Measurements from ENCODE around the gene SLC28A1. TPM values are rescaled to one million over a fixed set of nuclear protein-coding genes. Genes with fewer than 3 reads are reported as not detected.

The SLC28A1 gene
- total and polyA plus RNA-seq, 7 experiments from 2014 or later = not detected

DNA sequence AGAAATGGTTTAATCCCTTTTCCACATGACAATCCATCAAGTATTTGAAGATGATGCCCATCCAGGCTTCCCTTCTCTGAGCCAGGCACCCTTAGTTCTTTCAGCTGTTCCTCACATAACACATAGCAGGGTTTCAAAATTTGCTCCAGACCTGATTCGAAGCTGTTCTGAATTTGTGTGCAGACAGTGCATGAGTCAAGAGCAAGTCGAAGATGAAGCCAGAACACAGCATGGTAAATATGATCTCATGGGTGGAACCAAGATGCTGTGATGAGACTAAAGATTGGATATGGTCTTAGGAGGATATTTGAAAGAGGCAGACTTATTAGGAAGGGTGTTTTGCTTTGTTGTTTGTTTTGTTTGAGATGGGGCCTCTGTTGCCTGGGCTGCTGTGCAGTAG lies 64.6 kb downstream of the SLC28A1 start:
- Histone ChIP-seq H3K9me3 (ENCODE audit: control insufficient read depth in 2 of 3, low read length in 3 of 3) (no peaks in the 10 kb centered on the region), H3K27me3 (ENCODE audit: control insufficient read depth in 2 of 2, insufficient read depth in 2 of 2, low read length in 2 of 2) (no peaks in the 10 kb centered on the region), H3K36me3 (ENCODE audit: control insufficient read depth in 2 of 3, insufficient read depth in 3 of 3, low read length in 3 of 3) (no peaks in the 10 kb centered on the region), H3K4me1 (ENCODE audit: control insufficient read depth in 2 of 2, insufficient read depth in 2 of 2, low read length in 2 of 2) (no peaks in the 10 kb centered on the region), H3K27ac (ENCODE audit: low read depth, low read length) (no peak overlapping the region), H3K4me3 (ENCODE audit: low read length) (no peak overlapping the region)
- Mint-ChIP-seq H3K9me3 (no peaks in the 10 kb centered on the region), H3K27ac (no peak overlapping the region), H3K4me1 (no peaks in the 10 kb centered on the region), H3K27me3 (peaks cover 0 to 16% (median 0%) of the 10 kb centered on the region in 5 donors), H3K36me3 (no peaks in the 10 kb centered on the region), H3K4me3 (no peak overlapping the region)
- POLR2A ChIA-PET = no interaction called here
- intact Hi-C loops (cut with micrococcal nuclease) = no loop called here
- ATAC-seq (no peak), DNase-seq (no peak)
- CTCF ChIA-PET = interaction anchor here (0.6 kb wide), 1 partner anchor 186 kb away, joined by 4 read pairs; no protein-coding TSS in a partner anchor

DNA sequence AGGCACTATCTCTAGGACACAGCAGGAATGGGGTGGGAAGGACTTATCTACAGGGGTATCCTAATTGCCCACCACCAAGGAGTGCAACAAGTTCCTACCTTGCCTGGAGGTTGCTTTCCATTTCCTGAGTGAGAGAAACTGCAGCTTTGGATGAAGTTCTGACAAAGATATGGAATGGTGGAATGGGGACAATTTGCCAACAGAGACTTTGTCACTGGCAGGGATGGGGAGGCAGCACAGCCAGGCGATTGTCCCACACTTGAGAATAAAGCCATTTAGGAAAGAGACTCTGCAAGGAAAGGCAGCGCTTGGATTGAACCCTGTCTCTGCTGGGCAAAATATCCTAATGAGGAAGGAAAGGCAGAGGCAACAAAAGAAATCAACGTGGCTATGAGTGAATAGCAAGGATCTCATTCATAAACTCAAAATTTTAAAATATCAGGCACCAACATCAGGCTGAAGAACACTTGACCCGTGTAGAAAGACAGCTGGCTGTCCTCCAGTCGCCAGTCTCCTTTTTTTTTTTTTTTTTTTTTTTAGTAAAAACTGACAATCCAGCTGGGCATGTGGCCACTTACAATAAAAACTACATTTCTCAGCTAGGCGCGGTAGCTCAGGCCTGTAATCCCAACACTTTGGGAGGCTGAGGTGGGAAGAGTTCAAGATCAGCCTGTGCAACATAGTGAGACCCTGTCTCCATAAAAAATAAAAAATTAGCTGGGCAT lies 65.5 kb downstream of the SLC28A1 start:
- Mint-ChIP-seq H3K9me3 (no peaks in the 10 kb centered on the region), H3K4me1 (no peaks in the 10 kb centered on the region), H3K27me3 (peaks cover 0 to 17% (median 0%) of the 10 kb centered on the region in 5 donors), H3K4me3 (no peak overlapping the region), H3K27ac (no peak overlapping the region), H3K36me3 (no peaks in the 10 kb centered on the region)
- Histone ChIP-seq H3K4me1 (ENCODE audit: control insufficient read depth in 2 of 2, insufficient read depth in 2 of 2, low read length in 2 of 2) (no peaks in the 10 kb centered on the region), H3K27ac (ENCODE audit: low read depth, low read length) (no peak overlapping the region), H3K9me3 (ENCODE audit: control insufficient read depth in 2 of 3, low read length in 3 of 3) (no peaks in the 10 kb centered on the region), H3K4me3 (ENCODE audit: low read length) (no peak overlapping the region), H3K36me3 (ENCODE audit: control insufficient read depth in 2 of 3, insufficient read depth in 3 of 3, low read length in 3 of 3) (no peaks in the 10 kb centered on the region), H3K27me3 (ENCODE audit: control insufficient read depth in 2 of 2, insufficient read depth in 2 of 2, low read length in 2 of 2) (no peaks in the 10 kb centered on the region)
- ChIA-PET CTCF (interaction anchor here (0.6 to 1.3 kb wide), 3 partner anchors 41 to 185 kb away, joined by 3 to 4 read pairs (median 3); no protein-coding TSS in a partner anchor), POLR2A (no interaction called here)
- no peak for DNase-seq
- no peak for ATAC-seq
- intact Hi-C loops (cut with micrococcal nuclease) = no loop called here

DNA sequence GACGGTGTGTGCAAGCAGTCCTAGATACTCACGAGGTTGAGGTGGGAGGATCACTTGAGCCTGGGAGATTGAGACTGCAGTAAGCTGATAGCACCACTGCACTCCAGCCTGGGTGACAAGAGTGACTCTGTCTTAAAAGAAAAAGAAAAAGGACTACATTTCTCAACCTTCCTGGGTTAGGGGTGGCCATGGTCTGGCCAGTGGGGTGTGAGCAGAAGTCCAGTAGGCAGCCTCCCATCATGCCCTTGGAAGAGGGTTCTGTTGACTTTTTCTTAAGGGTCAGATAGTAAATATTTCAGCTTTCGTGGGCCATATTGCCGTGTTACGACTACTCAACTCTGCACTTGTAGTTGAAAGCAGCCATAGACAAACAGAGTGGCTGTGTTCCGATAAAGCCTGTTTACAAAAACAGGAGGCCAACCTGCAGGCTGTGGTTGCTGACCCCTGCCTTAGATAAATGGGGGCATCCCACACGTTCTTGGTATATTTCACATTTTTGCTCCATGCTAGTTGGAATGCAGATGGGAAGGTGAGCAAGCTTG lies 66.2 kb downstream of the SLC28A1 start:
- ChIA-PET CTCF (interaction anchor here (1.3 kb wide), 1 partner anchor 94 kb away, joined by 3 read pairs; no protein-coding TSS in a partner anchor), POLR2A (no interaction called here)
- DNase-seq = no peak
- Histone ChIP-seq H3K4me3 (ENCODE audit: low read length) (no peak overlapping the region), H3K27ac (ENCODE audit: low read depth, low read length) (no peak overlapping the region), H3K36me3 (ENCODE audit: control insufficient read depth in 2 of 3, insufficient read depth in 3 of 3, low read length in 3 of 3) (no peaks in the 10 kb centered on the region), H3K9me3 (ENCODE audit: control insufficient read depth in 2 of 3, low read length in 3 of 3) (no peaks in the 10 kb centered on the region), H3K4me1 (ENCODE audit: control insufficient read depth in 2 of 2, insufficient read depth in 2 of 2, low read length in 2 of 2) (no peaks in the 10 kb centered on the region), H3K27me3 (ENCODE audit: control insufficient read depth in 2 of 2, insufficient read depth in 2 of 2, low read length in 2 of 2) (no peaks in the 10 kb centered on the region)
- no peak overlapping the region for H3K4me3 Mint-ChIP-seq
- H3K9me3 Mint-ChIP-seq = no peaks in the 10 kb centered on the region
- H3K4me1 Mint-ChIP-seq = peaks cover 0 to 5% (median 0%) of the 10 kb centered on the region in 7 donors
- peaks cover 0 to 21% (median 0%) of the 10 kb centered on the region in 5 donors for H3K27me3 Mint-ChIP-seq
- no peak overlapping the region for H3K27ac Mint-ChIP-seq
- no peak for ATAC-seq
- no peaks in the 10 kb centered on the region for H3K36me3 Mint-ChIP-seq
- intact Hi-C loops (cut with micrococcal nuclease) = no loop called here

DNA sequence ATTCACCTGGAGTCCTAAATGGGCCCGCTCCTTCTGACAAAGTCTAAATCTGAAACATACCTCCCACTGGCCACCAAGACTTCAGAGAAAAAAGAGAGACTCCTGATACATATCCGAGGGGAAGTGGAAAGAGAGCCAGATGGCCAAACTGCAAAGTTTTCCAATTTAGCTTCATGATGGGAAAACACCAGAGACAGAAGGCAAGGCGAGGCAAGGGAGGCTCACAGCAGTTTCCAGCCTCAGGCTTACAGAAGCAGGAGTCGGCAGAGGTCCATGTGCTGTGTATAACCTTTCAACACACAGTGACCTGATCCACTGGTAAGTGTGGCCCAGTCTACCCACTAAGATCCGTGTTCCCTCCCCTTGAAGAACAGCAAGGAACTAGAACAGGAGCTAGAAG lies 67.3 kb downstream of the SLC28A1 start:
- H3K4me1 ChIP-seq (ENCODE audit: control insufficient read depth in 2 of 2, insufficient read depth in 2 of 2, low read length in 2 of 2) = no peaks in the 10 kb centered on the region
- no peak overlapping the region for H3K27ac Mint-ChIP-seq
- ATAC-seq (no peak), DNase-seq (no peak)
- no peak overlapping the region for H3K4me3 Mint-ChIP-seq
- no peaks in the 10 kb centered on the region for H3K36me3 Mint-ChIP-seq
- no peaks in the 10 kb centered on the region for H3K36me3 ChIP-seq (ENCODE audit: control insufficient read depth in 2 of 3, insufficient read depth in 3 of 3, low read length in 3 of 3)
- H3K9me3 ChIP-seq (ENCODE audit: control insufficient read depth in 2 of 3, low read length in 3 of 3) = no peaks in the 10 kb centered on the region
- peaks cover 0 to 31% (median 6%) of the 10 kb centered on the region in 5 donors for H3K27me3 Mint-ChIP-seq
- peaks cover 0 to 11% (median 6%) of the 10 kb centered on the region in 7 donors for H3K4me1 Mint-ChIP-seq
- intact Hi-C loops (cut with micrococcal nuclease) = no loop called here
- no peak overlapping the region for H3K27ac ChIP-seq (ENCODE audit: low read depth, low read length)
- CTCF ChIA-PET = interaction anchor here (1.5 kb wide), 1 partner anchor 93 kb away, joined by 3 read pairs; no protein-coding TSS in a partner anchor
- POLR2A ChIA-PET = no interaction called here
- H3K4me3 ChIP-seq (ENCODE audit: low read length) = no peak overlapping the region
- H3K9me3 Mint-ChIP-seq = no peaks in the 10 kb centered on the region
- no peaks in the 10 kb centered on the region for H3K27me3 ChIP-seq (ENCODE audit: control insufficient read depth in 2 of 2, insufficient read depth in 2 of 2, low read length in 2 of 2)

DNA sequence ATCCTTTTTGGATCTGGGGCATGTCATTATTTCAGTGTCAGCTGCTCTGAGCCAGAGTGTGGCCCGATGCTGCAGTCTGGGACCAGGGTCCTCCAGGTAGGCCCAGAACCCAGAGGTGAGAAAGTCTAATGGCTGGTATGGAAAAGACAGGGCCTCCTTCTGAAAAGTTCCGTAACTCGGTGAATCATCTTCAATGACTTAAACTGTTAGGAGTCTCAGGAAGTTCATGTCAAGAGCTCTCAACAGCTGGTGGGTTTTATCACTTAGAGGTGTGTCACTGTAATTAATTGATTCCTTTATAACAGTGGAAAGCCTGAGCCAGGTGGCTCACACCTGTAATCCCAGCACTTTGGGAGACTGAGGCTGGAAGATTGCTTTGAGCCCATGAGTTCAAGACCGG lies 68.7 kb downstream of the SLC28A1 start:
- Histone ChIP-seq H3K4me3 (ENCODE audit: low read length) (no peak overlapping the region), H3K36me3 (ENCODE audit: control insufficient read depth in 2 of 3, insufficient read depth in 3 of 3, low read length in 3 of 3) (no peaks in the 10 kb centered on the region), H3K27me3 (ENCODE audit: control insufficient read depth in 2 of 2, insufficient read depth in 2 of 2, low read length in 2 of 2) (no peaks in the 10 kb centered on the region), H3K9me3 (ENCODE audit: control insufficient read depth in 2 of 3, low read length in 3 of 3) (no peaks in the 10 kb centered on the region), H3K27ac (ENCODE audit: low read depth, low read length) (no peak overlapping the region), H3K4me1 (ENCODE audit: control insufficient read depth in 2 of 2, insufficient read depth in 2 of 2, low read length in 2 of 2) (no peaks in the 10 kb centered on the region)
- DNase-seq (no peak), ATAC-seq (no peak)
- ChIA-PET CTCF (interaction anchor here (0.5 to 1.6 kb wide), 4 partner anchors 27 to 179 kb away, joined by 3 to 11 read pairs (median 5); no protein-coding TSS in a partner anchor), POLR2A (no interaction called here)
- Mint-ChIP-seq H3K4me3 (no peak overlapping the region), H3K27ac (no peak overlapping the region), H3K9me3 (no peaks in the 10 kb centered on the region), H3K27me3 (peaks cover 5 to 41% (median 8%) of the 10 kb centered on the region in 5 donors), H3K4me1 (peaks cover 0 to 11% (median 6%) of the 10 kb centered on the region in 7 donors), H3K36me3 (no peaks in the 10 kb centered on the region)
- intact Hi-C loops (cut with micrococcal nuclease) = no loop called here

DNA sequence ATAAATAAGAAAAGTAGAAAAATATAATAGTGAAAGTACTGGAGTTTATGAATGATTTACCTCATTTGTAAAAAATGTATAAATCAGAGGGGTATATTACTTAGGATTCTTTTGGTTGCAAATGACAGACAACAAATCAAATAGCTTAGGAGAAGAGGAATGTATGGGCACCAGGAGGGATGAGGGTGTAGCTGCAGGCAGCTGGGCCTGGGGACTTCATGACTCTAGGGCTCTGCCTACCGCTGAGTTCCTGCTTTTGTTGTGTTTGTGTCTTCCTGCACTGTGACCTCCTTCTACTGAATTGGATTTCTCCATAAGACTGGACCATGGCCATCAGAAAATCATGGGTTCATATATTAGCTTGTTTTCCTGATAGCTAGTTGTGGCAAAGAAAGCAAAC lies 69.3 kb downstream of the SLC28A1 start:
- Mint-ChIP-seq H3K27me3 (peaks cover 5 to 37% (median 8%) of the 10 kb centered on the region in 5 donors), H3K9me3 (no peaks in the 10 kb centered on the region), H3K27ac (no peak overlapping the region), H3K4me3 (no peak overlapping the region), H3K36me3 (no peaks in the 10 kb centered on the region), H3K4me1 (peaks cover 0 to 11% (median 6%) of the 10 kb centered on the region in 7 donors)
- intact Hi-C loops (cut with micrococcal nuclease) = loop anchor here in 1 of 2 donors (2.0 kb wide), 1 partner anchor 29 kb away; no protein-coding TSS in a partner anchor
- no peak for ATAC-seq
- Histone ChIP-seq H3K4me1 (ENCODE audit: control insufficient read depth in 2 of 2, insufficient read depth in 2 of 2, low read length in 2 of 2) (no peaks in the 10 kb centered on the region), H3K27ac (ENCODE audit: low read depth, low read length) (no peak overlapping the region), H3K4me3 (ENCODE audit: low read length) (no peak overlapping the region), H3K27me3 (ENCODE audit: control insufficient read depth in 2 of 2, insufficient read depth in 2 of 2, low read length in 2 of 2) (no peaks in the 10 kb centered on the region), H3K36me3 (ENCODE audit: control insufficient read depth in 2 of 3, insufficient read depth in 3 of 3, low read length in 3 of 3) (no peaks in the 10 kb centered on the region), H3K9me3 (ENCODE audit: control insufficient read depth in 2 of 3, low read length in 3 of 3) (no peaks in the 10 kb centered on the region)
- POLR2A ChIA-PET = no interaction called here
- CTCF ChIA-PET = interaction anchor here (0.5 to 1.6 kb wide), 5 partner anchors 26 to 180 kb away, joined by 3 to 11 read pairs (median 3); no protein-coding TSS in a partner anchor
- no peak for DNase-seq

Measured in naive thymus-derived CD4-positive, alpha-beta T cell (primary cell).